Measurements from ENCODE around the gene IL12RB1. TPM values are rescaled to one million over a fixed set of nuclear protein-coding genes. Genes with fewer than 3 reads are reported as not detected.

The IL12RB1 gene
- total and polyA plus RNA-seq, 2 of the 13 experiments (the other 11 are each of a cell fraction or from before 2014, with no cell fraction given): 0.03 to 0.04 TPM

DNA sequence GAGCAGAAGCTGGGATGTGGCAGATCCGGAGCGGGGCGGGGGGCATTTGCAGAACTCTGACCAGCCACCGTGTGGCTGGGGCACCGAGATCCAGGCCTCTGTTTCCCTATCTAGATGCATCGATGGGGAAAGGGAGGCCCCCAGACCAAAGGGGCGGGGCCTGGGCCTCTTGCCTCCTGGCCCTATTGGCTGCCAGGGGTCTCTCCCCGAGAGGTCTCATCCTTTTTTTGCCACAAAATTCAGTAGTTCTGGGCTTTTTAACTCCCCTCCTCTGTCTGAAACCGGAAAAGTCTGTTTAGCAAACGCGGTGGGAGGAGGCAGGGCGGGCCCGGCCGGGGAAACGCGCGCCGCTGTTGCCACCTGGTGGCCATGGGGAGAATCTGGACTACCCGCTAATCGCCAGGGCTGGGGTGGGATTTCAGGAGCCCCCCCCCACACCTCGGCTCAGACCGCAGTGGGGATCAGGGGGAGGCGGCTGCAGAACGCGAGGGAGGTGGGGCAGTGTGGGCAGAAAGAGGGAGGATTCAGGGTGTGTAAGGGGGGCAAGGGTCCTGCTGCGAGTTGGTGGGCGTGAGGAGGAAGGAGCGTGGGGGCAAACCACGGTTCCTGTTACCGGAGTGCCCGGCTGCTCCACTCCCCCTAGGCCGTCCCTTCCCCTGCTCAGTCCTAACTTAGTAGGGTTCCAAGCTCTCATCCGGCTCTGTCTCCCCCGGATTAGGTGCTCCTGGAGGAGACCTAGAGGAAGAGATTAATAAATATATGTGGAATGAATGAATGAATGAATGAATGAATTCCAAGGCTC is 28.3 kb downstream of the IL12RB1 start (continued):
- TF ChIP-seq STAG1 (CRISPR knock-in tag; IDR thresholded peaks at IDR 0.05) (peak; percentile 94), NFKB2 (CRISPR knock-in tag; IDR thresholded peaks at IDR 0.05; ENCODE audit: borderline replicate concordance) (peak; percentile 63; the same call in 1 of the 2 replicates), KDM4B (CRISPR knock-in tag; IDR thresholded peaks at IDR 0.05) (0 out of 2 replicates have a peak, but pooled peaks have one; percentile 55), IKZF4 (CRISPR knock-in tag; IDR thresholded peaks at IDR 0.05; ENCODE audit: borderline replicate concordance, low read depth, not compliant biosample characterization) (no peak), SP5 (CRISPR knock-in tag; IDR thresholded peaks at IDR 0.05; ENCODE audit: borderline replicate concordance, low read depth) (peak; percentile 62; the same call in 1 of the 2 replicates), ZNF549 (CRISPR knock-in tag; IDR thresholded peaks at IDR 0.05) (no peak), HDAC6 (IDR thresholded peaks at IDR 0.05; ENCODE audit: low read depth, low read length) (no peak), PHF21A (CRISPR knock-in tag; IDR thresholded peaks at IDR 0.05) (no peak), PAWR (CRISPR knock-in tag; IDR thresholded peaks at IDR 0.05; ENCODE audit: borderline replicate concordance) (no peak), ZNF761 (CRISPR knock-in tag; conservative IDR thresholded peaks at IDR 0.05) (0 out of 2 replicates have a peak, but pooled peaks have one; percentile 36), ZBTB7B (CRISPR knock-in tag; IDR thresholded peaks at IDR 0.05) (peak; percentile 69; the same call in 1 of the 2 replicates), JUN (CRISPR knock-in tag; IDR thresholded peaks at IDR 0.05) (0 out of 2 replicates have a peak, but pooled peaks have one; percentile 51), ZNF33A (CRISPR knock-in tag; IDR thresholded peaks at IDR 0.05; ENCODE audit: borderline replicate concordance) (no peak), ZZZ3 (CRISPR knock-in tag; IDR thresholded peaks at IDR 0.05; ENCODE audit: borderline replicate concordance) (peak; percentile 59; the same call in 1 of the 2 replicates), SAP130 (CRISPR knock-in tag; IDR thresholded peaks at IDR 0.05; ENCODE audit: low read depth) (peak; percentile 60), NR2F6 (IDR thresholded peaks at IDR 0.05) (no peak), NR2F6 (CRISPR knock-in tag; IDR thresholded peaks at IDR 0.05) (peak; percentile 33; the same call in 1 of the 2 replicates), ZNF768 (CRISPR knock-in tag; IDR thresholded peaks at IDR 0.05) (0 out of 2 replicates have a peak, but pooled peaks have one; percentile 18)
- TF ChIP-seq, protein P1, sequence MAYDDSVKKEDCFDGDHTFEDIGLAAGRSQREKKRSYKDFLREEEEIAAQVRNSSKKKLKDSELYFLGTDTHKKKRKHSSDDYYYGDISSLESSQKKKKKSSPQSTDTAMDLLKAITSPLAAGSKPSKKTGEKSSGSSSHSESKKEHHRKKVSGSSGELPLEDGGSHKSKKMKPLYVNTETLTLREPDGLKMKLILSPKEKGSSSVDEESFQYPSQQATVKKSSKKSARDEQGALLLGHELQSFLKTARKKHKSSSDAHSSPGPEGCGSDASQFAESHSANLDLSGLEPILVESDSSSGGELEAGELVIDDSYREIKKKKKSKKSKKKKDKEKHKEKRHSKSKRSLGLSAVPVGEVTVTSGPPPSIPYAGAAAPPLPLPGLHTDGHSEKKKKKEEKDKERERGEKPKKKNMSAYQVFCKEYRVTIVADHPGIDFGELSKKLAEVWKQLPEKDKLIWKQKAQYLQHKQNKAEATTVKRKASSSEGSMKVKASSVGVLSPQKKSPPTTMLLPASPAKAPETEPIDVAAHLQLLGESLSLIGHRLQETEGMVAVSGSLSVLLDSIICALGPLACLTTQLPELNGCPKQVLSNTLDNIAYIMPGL (CRISPR knock-in tag; IDR thresholded peaks at IDR 0.05; ENCODE audit: borderline replicate concordance in 1 of 2, low read depth in 1 of 2): peak; percentile 72 to 81; a peak in 2 of 4 replicates
- TF ChIP-seq, protein P2, sequence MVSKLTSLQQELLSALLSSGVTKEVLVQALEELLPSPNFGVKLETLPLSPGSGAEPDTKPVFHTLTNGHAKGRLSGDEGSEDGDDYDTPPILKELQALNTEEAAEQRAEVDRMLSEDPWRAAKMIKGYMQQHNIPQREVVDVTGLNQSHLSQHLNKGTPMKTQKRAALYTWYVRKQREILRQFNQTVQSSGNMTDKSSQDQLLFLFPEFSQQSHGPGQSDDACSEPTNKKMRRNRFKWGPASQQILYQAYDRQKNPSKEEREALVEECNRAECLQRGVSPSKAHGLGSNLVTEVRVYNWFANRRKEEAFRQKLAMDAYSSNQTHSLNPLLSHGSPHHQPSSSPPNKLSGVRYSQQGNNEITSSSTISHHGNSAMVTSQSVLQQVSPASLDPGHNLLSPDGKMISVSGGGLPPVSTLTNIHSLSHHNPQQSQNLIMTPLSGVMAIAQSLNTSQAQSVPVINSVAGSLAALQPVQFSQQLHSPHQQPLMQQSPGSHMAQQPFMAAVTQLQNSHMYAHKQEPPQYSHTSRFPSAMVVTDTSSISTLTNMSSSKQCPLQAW (CRISPR knock-in tag; IDR thresholded peaks at IDR 0.05): peak; percentile 45; the same call in 1 of the 2 replicates
- TF ChIP-seq, protein P3, sequence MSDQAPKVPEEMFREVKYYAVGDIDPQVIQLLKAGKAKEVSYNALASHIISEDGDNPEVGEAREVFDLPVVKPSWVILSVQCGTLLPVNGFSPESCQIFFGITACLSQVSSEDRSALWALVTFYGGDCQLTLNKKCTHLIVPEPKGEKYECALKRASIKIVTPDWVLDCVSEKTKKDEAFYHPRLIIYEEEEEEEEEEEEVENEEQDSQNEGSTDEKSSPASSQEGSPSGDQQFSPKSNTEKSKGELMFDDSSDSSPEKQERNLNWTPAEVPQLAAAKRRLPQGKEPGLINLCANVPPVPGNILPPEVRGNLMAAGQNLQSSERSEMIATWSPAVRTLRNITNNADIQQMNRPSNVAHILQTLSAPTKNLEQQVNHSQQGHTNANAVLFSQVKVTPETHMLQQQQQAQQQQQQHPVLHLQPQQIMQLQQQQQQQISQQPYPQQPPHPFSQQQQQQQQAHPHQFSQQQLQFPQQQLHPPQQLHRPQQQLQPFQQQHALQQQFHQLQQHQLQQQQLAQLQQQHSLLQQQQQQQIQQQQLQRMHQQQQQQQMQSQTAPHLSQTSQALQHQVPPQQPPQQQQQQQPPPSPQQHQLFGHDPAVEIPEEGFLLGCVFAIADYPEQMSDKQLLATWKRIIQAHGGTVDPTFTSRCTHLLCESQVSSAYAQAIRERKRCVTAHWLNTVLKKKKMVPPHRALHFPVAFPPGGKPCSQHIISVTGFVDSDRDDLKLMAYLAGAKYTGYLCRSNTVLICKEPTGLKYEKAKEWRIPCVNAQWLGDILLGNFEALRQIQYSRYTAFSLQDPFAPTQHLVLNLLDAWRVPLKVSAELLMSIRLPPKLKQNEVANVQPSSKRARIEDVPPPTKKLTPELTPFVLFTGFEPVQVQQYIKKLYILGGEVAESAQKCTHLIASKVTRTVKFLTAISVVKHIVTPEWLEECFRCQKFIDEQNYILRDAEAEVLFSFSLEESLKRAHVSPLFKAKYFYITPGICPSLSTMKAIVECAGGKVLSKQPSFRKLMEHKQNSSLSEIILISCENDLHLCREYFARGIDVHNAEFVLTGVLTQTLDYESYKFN (CRISPR knock-in tag; conservative IDR thresholded peaks at IDR 0.05): 0 out of 2 replicates have a peak, but pooled peaks have one; percentile 15
